PC-9 (cell line): Measurements from ENCODE around the gene TMOD3.

Experiments
- CTCF ChIP-seq: fragments of 200-600 bp; sonication (generic); conservative IDR thresholded peaks from 2 replicates; pipeline ENCODE4 v1.6.1; 2017; ENCODE audit warnings: mixed run types, antibody characterized with exemption, mild to moderate bottlenecking, moderate library complexity
- EZH2 ChIP-seq: fragments of 200-600 bp; sonication (generic); IDR thresholded peaks from 2 replicates; pipeline ENCODE4 v1.8.0; 2017; ENCODE audit warnings: antibody characterized with exemption, low read depth

GRCh38 chr15:51842852-51843737 is 13.6 kb downstream of the TMOD3 start:
- TF ChIP-seq CTCF (no peak), EZH2 (no peak)
